ENCODE measurements around the gene BTRC. TPM values are rescaled to one million over a fixed set of nuclear protein-coding genes. Genes with fewer than 3 reads are reported as not detected.

Gene BTRC
- total and polyA plus RNA-seq, 10 of the 15 experiments (the other 5 are each of a cell fraction or from before 2014, with no cell fraction given), result 2.2 to 18.6 (median 8.6) TPM

DNA sequence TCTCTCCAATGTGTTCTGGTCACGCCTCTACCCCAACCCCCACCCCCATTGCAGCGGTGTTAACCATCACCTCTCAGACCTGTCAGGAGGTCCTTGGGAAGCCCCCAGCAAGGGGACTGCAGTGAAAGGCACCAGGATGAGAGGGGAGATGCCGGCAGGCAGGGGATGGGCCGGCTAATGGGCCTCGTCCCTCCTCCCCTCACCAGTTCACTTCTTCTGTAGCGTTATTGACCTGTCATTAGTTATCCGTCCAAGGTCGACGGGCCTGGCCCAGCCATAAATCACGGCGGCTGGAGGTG is 215.3 kb downstream of the BTRC start:
- TF ChIP-seq RFX5 (IDR thresholded peaks at IDR 0.05; ENCODE audit: low read depth, low read length), result no peak
- no peak for TF ChIP-seq RB1 (IDR thresholded peaks at IDR 0.05; ENCODE audit: borderline replicate concordance)
- TF ChIP-seq ZSCAN29 (IDR thresholded peaks at IDR 0.05), result no peak
- ChIA-PET CTCF (interaction anchor here (0.6 to 3.5 kb wide), 20 partner anchors 12 to 359 kb away, joined by 3 to 38 read pairs (median 6); partner anchors contain the start of gene NPM3), RAD21 (ENCODE audit: unreplicated experiment) (interaction anchor here (0.7 to 2.3 kb wide), 8 partner anchors 11 to 405 kb away, joined by 3 to 12 read pairs (median 4); no protein-coding TSS in a partner anchor), POLR2A (no interaction called here), SMC1A (ENCODE audit: uncharacterized antibody, unreplicated experiment) (interaction anchor here (0.6 to 3.3 kb wide), 5 partner anchors 9 to 356 kb away, joined by 3 to 14 read pairs (median 4); no protein-coding TSS in a partner anchor)
- Histone ChIP-seq H3K4me3 (no peak overlapping the region), H3K9ac (ENCODE audit: control insufficient read depth, insufficient read depth, low read length) (no peak overlapping the region), H3K4me2 (ENCODE audit: control insufficient read depth, insufficient read depth) (peak overlapping the region; percentile 98), H4K20me1 (ENCODE audit: control insufficient read depth, insufficient read depth) (no peaks in the 10 kb centered on the region), H3K4me1 (ENCODE audit: control insufficient read depth, insufficient read depth, low read length) (peaks cover 5% of the 10 kb centered on the region; the same call in 1 of the 2 replicates), H3K36me3 (ENCODE audit: control insufficient read depth in 2 of 2, insufficient read depth in 2 of 2, low read length in 1 of 2) (no peaks in the 10 kb centered on the region), H3K27me3 (replicated peaks in 1 of 2; ENCODE audit: control insufficient read depth in 2 of 2, insufficient read depth in 2 of 2, low read length in 1 of 2) (peaks cover 0 to 4% of the 10 kb centered on the region in 2 experiments; a peak in 1 of 4 replicates), H3K79me2 (ENCODE audit: control insufficient read depth, insufficient read depth, low read length) (no peaks in the 10 kb centered on the region), H3K9me3 (replicated peaks; ENCODE audit: control insufficient read depth, insufficient read depth, low read length) (no peaks in the 10 kb centered on the region), H3K27ac (ENCODE audit: control insufficient read depth, insufficient read depth) (no peak overlapping the region), H2AFZ (ENCODE audit: control insufficient read depth, low read depth, low read length) (no peak overlapping the region)
- DNase-seq (ENCODE audit: low read depth, low spot score), result no peak
- no TSS peak for BruUV-seq (replicated peaks)
- intact Hi-C loops (cut with micrococcal nuclease; ENCODE audit: unreplicated experiment), result loop anchor here (5.0 kb wide), 1 partner anchor 407 kb away; no protein-coding TSS in a partner anchor
- ATAC-seq, result no peak
- 28% methylated on average over 11 of the region's 11 CpGs for WGBS (ENCODE audit: insufficient coverage, insufficient replicate concordance, low lambda C conversion rate, missing lambda C conversion rate)
- no peak for FAIRE-seq
- in situ Hi-C loops (cut with MboI), result no loop called here

DNA sequence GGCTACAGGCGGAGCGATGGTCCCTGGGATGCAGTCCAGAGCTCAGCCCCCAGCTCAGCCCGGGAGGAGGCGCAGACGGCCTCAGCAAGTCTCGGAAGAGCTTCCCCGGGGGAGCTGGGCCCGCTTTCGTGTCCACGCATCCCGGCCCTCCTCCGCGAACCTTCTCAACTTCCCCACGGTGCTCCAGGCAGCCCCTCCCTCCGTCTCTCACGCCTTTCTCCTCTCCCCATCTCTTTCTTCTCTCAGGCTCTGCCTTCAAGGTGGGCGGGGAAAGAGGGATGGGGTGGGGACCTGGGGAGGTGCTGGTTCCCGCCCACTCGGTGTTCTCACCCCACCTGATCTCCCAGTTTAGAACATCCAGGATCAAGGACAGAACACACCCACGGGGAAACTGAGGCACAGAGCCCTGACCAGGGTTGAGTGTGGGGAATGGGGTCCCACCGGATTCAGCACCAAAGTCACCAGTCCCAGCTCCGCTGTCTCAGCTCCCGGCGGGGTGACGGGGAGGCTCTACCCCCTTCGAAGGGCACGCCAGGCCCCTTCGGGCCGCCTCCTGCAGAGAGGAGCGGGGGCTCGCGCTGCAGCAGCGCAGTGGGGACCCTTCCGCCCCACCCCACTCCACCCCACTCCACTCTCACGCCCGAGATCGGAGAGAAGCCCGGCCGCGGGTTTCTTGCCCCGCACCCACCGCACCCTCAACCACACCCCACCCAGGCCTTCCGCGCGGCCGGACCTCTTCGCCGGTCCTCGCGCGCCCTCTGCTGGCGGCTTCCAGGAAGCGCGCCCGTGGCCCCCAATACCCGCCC is 215.9 kb downstream of the BTRC start:
- Histone ChIP-seq H3K79me2 (ENCODE audit: control insufficient read depth, insufficient read depth, low read length) (no peaks in the 10 kb centered on the region), H3K36me3 (ENCODE audit: control insufficient read depth in 2 of 2, insufficient read depth in 2 of 2, low read length in 1 of 2) (no peaks in the 10 kb centered on the region), H3K4me2 (ENCODE audit: control insufficient read depth, insufficient read depth) (peak overlapping the region; percentile 98), H3K9me3 (replicated peaks; ENCODE audit: control insufficient read depth, insufficient read depth, low read length) (no peaks in the 10 kb centered on the region), H3K4me1 (ENCODE audit: control insufficient read depth, insufficient read depth, low read length) (peaks cover 5% of the 10 kb centered on the region; the same call in 1 of the 2 replicates), H3K27me3 (replicated peaks in 1 of 2; ENCODE audit: control insufficient read depth in 2 of 2, insufficient read depth in 2 of 2, low read length in 1 of 2) (peaks cover 0 to 4% of the 10 kb centered on the region in 2 experiments; a peak in 1 of 4 replicates), H4K20me1 (ENCODE audit: control insufficient read depth, insufficient read depth) (no peaks in the 10 kb centered on the region), H3K27ac (ENCODE audit: control insufficient read depth, insufficient read depth) (no peak overlapping the region), H3K9ac (ENCODE audit: control insufficient read depth, insufficient read depth, low read length) (peak overlapping the region; percentile 43), H3K4me3 (peak overlapping the region; percentile 78), H2AFZ (ENCODE audit: control insufficient read depth, low read depth, low read length) (peak overlapping the region; percentile 92)
- SMC1A ChIA-PET (ENCODE audit: uncharacterized antibody, unreplicated experiment), result interaction anchor here (0.6 to 3.3 kb wide), 8 partner anchors 9 to 446 kb away, joined by 3 to 14 read pairs (median 4); no protein-coding TSS in a partner anchor
- POLR2A ChIA-PET, result interaction anchor here (1.1 kb wide), 1 partner anchor 10 kb away, joined by 3 read pairs; no protein-coding TSS in a partner anchor
- DNase-seq (ENCODE audit: low read depth, low spot score) (peak; percentile 19), FAIRE-seq (peak; percentile 41), ATAC-seq (peak; percentile 92)
- intact Hi-C loops (cut with micrococcal nuclease; ENCODE audit: unreplicated experiment) (loop anchor here (2.0 to 5.0 kb wide), 4 partner anchors 271 to 408 kb away; no protein-coding TSS in a partner anchor), in situ Hi-C loops (cut with MboI) (loop anchor here (5.0 kb wide), 2 partner anchors 293 to 358 kb away; no protein-coding TSS in a partner anchor)
- RAD21 ChIA-PET (ENCODE audit: unreplicated experiment), result interaction anchor here (0.6 to 2.3 kb wide), 13 partner anchors 11 to 406 kb away, joined by 3 to 12 read pairs (median 3); partner anchors contain the start of gene POLL
- WGBS (ENCODE audit: insufficient coverage, insufficient replicate concordance, low lambda C conversion rate, missing lambda C conversion rate), result 8% methylated on average over 28 of the region's 56 CpGs
- CTCF ChIA-PET, result interaction anchor here (0.6 to 3.5 kb wide), 28 partner anchors 12 to 388 kb away, joined by 3 to 38 read pairs (median 4); partner anchors contain the start of gene NPM3
- no TSS peak for BruUV-seq (replicated peaks)
- no peak for TF ChIP-seq JUND (IDR thresholded peaks at IDR 0.05; ENCODE audit: low read depth, low read length)
- no peak for TF ChIP-seq ZSCAN29 (IDR thresholded peaks at IDR 0.05)
- TF ChIP-seq BHLHE40 (IDR thresholded peaks at IDR 0.05; ENCODE audit: borderline replicate concordance in 1 of 2, low read depth in 2 of 2, low read length in 1 of 2), result peak; percentile 41 to 48; a peak in 1 of 4 replicates
- no peak for TF ChIP-seq HDAC6 (IDR thresholded peaks at IDR 0.05; ENCODE audit: unreplicated experiment)
- no peak for TF ChIP-seq SP1 (IDR thresholded peaks at IDR 0.05; ENCODE audit: low read depth, low read length)
- no peak for TF ChIP-seq CBFB (IDR thresholded peaks at IDR 0.05; ENCODE audit: low read depth)
- TF ChIP-seq CREM (IDR thresholded peaks at IDR 0.05; ENCODE audit: low read depth), result no peak
- TF ChIP-seq NFYB (IDR thresholded peaks at IDR 0.05; ENCODE audit: insufficient read depth, low read depth, low read length), result no peak
- no peak for TF ChIP-seq WRNIP1 (IDR thresholded peaks at IDR 0.05; ENCODE audit: borderline replicate concordance, low read depth, low read length)
- TF ChIP-seq, protein P1, sequence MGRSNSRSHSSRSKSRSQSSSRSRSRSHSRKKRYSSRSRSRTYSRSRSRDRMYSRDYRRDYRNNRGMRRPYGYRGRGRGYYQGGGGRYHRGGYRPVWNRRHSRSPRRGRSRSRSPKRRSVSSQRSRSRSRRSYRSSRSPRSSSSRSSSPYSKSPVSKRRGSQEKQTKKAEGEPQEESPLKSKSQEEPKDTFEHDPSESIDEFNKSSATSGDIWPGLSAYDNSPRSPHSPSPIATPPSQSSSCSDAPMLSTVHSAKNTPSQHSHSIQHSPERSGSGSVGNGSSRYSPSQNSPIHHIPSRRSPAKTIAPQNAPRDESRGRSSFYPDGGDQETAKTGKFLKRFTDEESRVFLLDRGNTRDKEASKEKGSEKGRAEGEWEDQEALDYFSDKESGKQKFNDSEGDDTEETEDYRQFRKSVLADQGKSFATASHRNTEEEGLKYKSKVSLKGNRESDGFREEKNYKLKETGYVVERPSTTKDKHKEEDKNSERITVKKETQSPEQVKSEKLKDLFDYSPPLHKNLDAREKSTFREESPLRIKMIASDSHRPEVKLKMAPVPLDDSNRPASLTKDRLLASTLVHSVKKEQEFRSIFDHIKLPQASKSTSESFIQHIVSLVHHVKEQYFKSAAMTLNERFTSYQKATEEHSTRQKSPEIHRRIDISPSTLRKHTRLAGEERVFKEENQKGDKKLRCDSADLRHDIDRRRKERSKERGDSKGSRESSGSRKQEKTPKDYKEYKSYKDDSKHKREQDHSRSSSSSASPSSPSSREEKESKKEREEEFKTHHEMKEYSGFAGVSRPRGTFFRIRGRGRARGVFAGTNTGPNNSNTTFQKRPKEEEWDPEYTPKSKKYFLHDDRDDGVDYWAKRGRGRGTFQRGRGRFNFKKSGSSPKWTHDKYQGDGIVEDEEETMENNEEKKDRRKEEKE (IDR thresholded peaks at IDR 0.05), result no peak
- TF ChIP-seq PAX5 (IDR thresholded peaks at IDR 0.05; ENCODE audit: borderline replicate concordance, low read depth, low read length), result 0 out of 2 replicates have a peak, but pooled peaks have one; percentile 6

All from GM12878 (cell line).